K562 (cell line): ENCODE measurements around the gene AIFM1. TPM values are rescaled to one million over a fixed set of nuclear protein-coding genes. Genes with fewer than 3 reads are reported as not detected.

Source experiments
- ASH1L ChIP-seq: fragments of 450-650 bp; IDR thresholded peaks from 2 replicates; pipeline ENCODE4 v1.6.1; 2018; ENCODE audit warnings: borderline replicate concordance, mild to moderate bottlenecking, low read depth; ENCODE audit not compliant: partially characterized antibody
- CCNT2 ChIP-seq: IDR thresholded peaks from 2 replicates; pipeline ENCODE4 v1.6.1; 2011; ENCODE audit warnings: borderline replicate concordance, low read depth, mild to moderate bottlenecking, moderate library complexity, mixed read lengths, low read length; ENCODE audit not compliant: insufficient read length; ENCODE audit errors: extremely low read depth
- DNMT1 ChIP-seq: fragments of 450-650 bp; IDR thresholded peaks from 2 replicates; pipeline ENCODE4 v1.6.1; 2016; ENCODE audit warnings: antibody characterized with exemption, mild to moderate bottlenecking
- FOXM1 ChIP-seq, 2 experiments: fragments of 450-650 bp in 1 of 2; sonication (generic) in 1 of 2; formaldehyde crosslinking in 1 of 2; IDR thresholded peaks; 2 replicates each; pipeline versions ENCODE4 v1.6.1 to v1.9.0; 2017 to 2022; ENCODE audit warnings: low read depth in 2 of 2, mild to moderate bottlenecking in 2 of 2, missing genetic modification reagents in 1 of 2, moderate library complexity in 1 of 2
- HMG20A ChIP-seq: fragments of 450-650 bp; formaldehyde crosslinking; conservative IDR thresholded peaks from 2 replicates; pipeline ENCODE4 v1.4.0; 2020; ENCODE audit warnings: mild to moderate bottlenecking, mixed read lengths
- HNRNPH1 ChIP-seq: fragments of 200-400 bp; formaldehyde crosslinking; optimal IDR thresholded peaks from 2 replicates; pipeline ENCODE3; 2017; ENCODE audit warnings: low read depth, mild to moderate bottlenecking, low read length, moderate library complexity
- LARP7 ChIP-seq: fragments of 450-650 bp; IDR thresholded peaks from 2 replicates; pipeline ENCODE4 v1.6.1; 2016
- MAFK ChIP-seq: IDR thresholded peaks from 2 replicates; pipeline ENCODE4 v1.6.1; 2011; ENCODE audit warnings: low read length, improper control_type of control experiment
- MNT ChIP-seq, 2 experiments: fragments of 450-650 bp; conservative IDR thresholded peaks; 2 replicates each; pipeline ENCODE4 v1.6.1; 2017; ENCODE audit warnings: mild to moderate bottlenecking in 2 of 2, moderate library complexity in 2 of 2
- NCOA4 ChIP-seq: fragments of 450-650 bp; IDR thresholded peaks from 2 replicates; pipeline ENCODE4 v1.6.1; 2018; ENCODE audit warnings: mild to moderate bottlenecking; ENCODE audit not compliant: partially characterized antibody
- NRF1 ChIP-seq, 2 experiments: fragments of 450-650 bp; IDR thresholded peaks in 1 of 2; conservative IDR thresholded peaks in 1 of 2; 2 replicates each; pipeline ENCODE4 v1.6.1; 2014; ENCODE audit warnings: mild to moderate bottlenecking in 2 of 2
- SP2 ChIP-seq: IDR thresholded peaks from 2 replicates; pipeline ENCODE4 v1.6.1; 2011; ENCODE audit warnings: mild to moderate bottlenecking, low read depth, low read length, moderate library complexity; ENCODE audit not compliant: poor library complexity, severe bottlenecking; ENCODE audit errors: extremely low read depth
- SRSF3 ChIP-seq: fragments of 200-400 bp; formaldehyde crosslinking; IDR thresholded peaks from 2 replicates; pipeline ENCODE4 v1.6.1; 2016; ENCODE audit warnings: mild to moderate bottlenecking, low read length, moderate library complexity; ENCODE audit not compliant: insufficient read depth
- SRSF7 ChIP-seq: fragments of 200-400 bp; formaldehyde crosslinking; optimal IDR thresholded peaks from 2 replicates; pipeline ENCODE3; 2017; ENCODE audit warnings: mild to moderate bottlenecking, low read depth, low read length
- TEAD1 ChIP-seq, 2 experiments: fragments of 450-650 bp in 1 of 2; sonication (generic) in 1 of 2; formaldehyde crosslinking; IDR thresholded peaks; 2 replicates each; pipeline versions ENCODE4 v1.4.0 to v1.8.0; 2020 to 2022; ENCODE audit warnings: mild to moderate bottlenecking in 2 of 2, missing genetic modification reagents in 1 of 2
- TRIM24 ChIP-seq, 2 experiments: fragments of 450-650 bp; IDR thresholded peaks; 2 replicates each; pipeline ENCODE4 v1.6.1; 2016
- TSC22D4 ChIP-seq: fragments of 450-650 bp; IDR thresholded peaks from 2 replicates; pipeline ENCODE4 v1.6.1; 2016; ENCODE audit warnings: missing genetic modification characterization, missing biosample characterization, control low read depth
- ZNF133 ChIP-seq: fragments of 250-450 bp; sonication (Bioruptor Pico); IDR thresholded peaks from 2 replicates; pipeline ENCODE4 v1.4.0; 2020; ENCODE audit warnings: mild to moderate bottlenecking
- ZNF174 ChIP-seq: fragments of 250-450 bp; sonication (Bioruptor Pico); IDR thresholded peaks from 2 replicates; pipeline ENCODE4 v1.4.0; 2020; ENCODE audit warnings: mild to moderate bottlenecking
- ZNF175 ChIP-seq: fragments of 200-800 bp; sonication (Bioruptor generic); IDR thresholded peaks from 2 replicates; pipeline ENCODE4 v1.6.1; 2016; ENCODE audit warnings: low read depth, mild to moderate bottlenecking, missing genetic modification characterization, missing compliant biosample characterization
- ZNF586 ChIP-seq: fragments of 450-650 bp; formaldehyde crosslinking; conservative IDR thresholded peaks from 2 replicates; pipeline ENCODE4 v1.4.0; 2020; ENCODE audit warnings: mild to moderate bottlenecking, moderate library complexity
- ZNF830 ChIP-seq: fragments of 250-450 bp; sonication (Bioruptor Pico); IDR thresholded peaks from 2 replicates; pipeline ENCODE4 v1.5.0; 2021; ENCODE audit warnings: mild to moderate bottlenecking
- polyA plus RNA-seq, 8 experiments: library from polyadenylated mRNA; depleted of rRNA in 4 of 8; stranded (reverse) in 5 of 8; unstranded in 3 of 8; fragments of >200 nt; fragmentation: Nextera tagmentation in 2 of 8; fragmentation: Illumina TruSeq in 1 of 8; extraction: Ambion mirVana in 2 of 8; extraction: Trizol in 1 of 8; gene quantifications; 2 replicates each; pipeline versions ENCODE4 v1.2.1 to v1.2.3, GENCODE V29; 2011 to 2014; ENCODE audit warnings: inconsistent platforms in 1 of 8, missing spikeins in 1 of 8
- total RNA-seq, 7 experiments: library from RNA; depleted of rRNA in 6 of 7; stranded (reverse); fragments of >200 nt in 6 of 7; fragmentation: Illumina TruSeq in 2 of 7; extraction: Trizol in 2 of 7; gene quantifications; 2 replicates each; pipeline versions ENCODE4 v1.2.1 to v1.2.3, GENCODE V29; 2011 to 2021; ENCODE audit warnings: low replicate concordance in 1 of 7
- TF ChIP-seq, protein P1 (sequence below): fragments of 250-450 bp; sonication (Bioruptor Pico); IDR thresholded peaks from 2 replicates; pipeline ENCODE4 v1.6.1; 2021; ENCODE audit warnings: mild to moderate bottlenecking
- TF ChIP-seq, protein P2 (sequence below): fragments of 250-450 bp; sonication (Bioruptor Pico); IDR thresholded peaks from 2 replicates; pipeline ENCODE4 v1.8.0; 2022; ENCODE audit warnings: moderate library complexity, mild to moderate bottlenecking, inconsistent platforms
- TF ChIP-seq, protein P3 (sequence below): fragments of 250-450 bp; sonication (Bioruptor Pico); IDR thresholded peaks from 2 replicates; pipeline ENCODE4 v1.9.0; 2021; ENCODE audit warnings: mild to moderate bottlenecking

The AIFM1 gene
- total and polyA plus RNA-seq, 9 of the 15 experiments (the other 6 are each of a cell fraction or from before 2014, with no cell fraction given), result 51.0 to 117 (median 91.2) TPM

DNA sequence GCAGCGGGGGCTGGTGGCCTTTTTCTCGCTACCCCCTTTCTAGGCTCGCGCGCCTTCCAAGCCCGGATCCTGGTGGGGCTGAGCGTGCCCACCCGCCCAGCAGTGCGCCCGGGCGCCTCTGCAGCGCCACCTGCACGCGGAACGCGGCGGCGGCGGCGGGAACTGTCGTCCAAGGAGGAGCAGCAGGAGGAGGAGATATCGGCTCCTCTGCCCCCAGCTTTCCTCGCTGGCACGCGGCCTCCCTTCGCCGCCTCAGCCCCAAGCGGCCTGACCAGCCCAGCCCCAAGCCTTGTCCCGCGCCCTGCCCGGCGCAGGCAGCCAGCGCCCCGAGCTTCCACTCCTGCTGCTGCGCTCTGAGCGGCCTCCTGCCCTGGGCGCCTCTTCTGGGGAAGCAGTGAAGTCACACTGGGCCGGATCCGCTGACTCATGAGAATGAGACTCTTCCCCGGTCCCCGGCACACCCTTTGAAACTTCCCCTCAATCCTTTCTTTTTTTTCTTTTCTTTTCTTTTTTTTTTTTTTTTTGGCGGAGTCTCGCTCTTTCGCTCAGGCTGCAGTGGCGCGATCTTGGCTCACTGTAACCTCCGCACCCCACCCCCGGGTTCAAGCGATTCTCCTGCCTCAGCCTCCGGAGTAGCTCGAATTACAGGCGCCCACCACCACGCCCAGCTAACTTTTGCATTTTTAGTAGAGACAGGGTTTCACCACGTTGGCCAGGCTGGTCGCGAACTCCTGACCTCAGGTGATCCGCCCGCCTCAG, 44.7 kb downstream of the AIFM1 start (continued):
- no peak for TF ChIP-seq HNRNPH1
- TF ChIP-seq, protein P1, sequence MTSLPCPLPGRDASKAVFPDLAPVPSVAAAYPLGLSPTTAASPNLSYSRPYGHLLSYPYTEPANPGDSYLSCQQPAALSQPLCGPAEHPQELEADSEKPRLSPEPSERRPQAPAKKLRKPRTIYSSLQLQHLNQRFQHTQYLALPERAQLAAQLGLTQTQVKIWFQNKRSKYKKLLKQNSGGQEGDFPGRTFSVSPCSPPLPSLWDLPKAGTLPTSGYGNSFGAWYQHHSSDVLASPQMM (CRISPR knock-in tag), result no peak
- TF ChIP-seq FOXM1 (IDR thresholded peaks at IDR 0.05; ENCODE audit: low read depth), result no peak
- TF ChIP-seq FOXM1 (CRISPR knock-in tag; IDR thresholded peaks at IDR 0.05; ENCODE audit: low read depth), result no peak
- peak; percentile 69 to 73 for TF ChIP-seq NRF1 (conservative IDR thresholded peaks at IDR 0.05 in 1 of 2, IDR thresholded peaks at IDR 0.05 in 1 of 2)
- no peak for TF ChIP-seq ZNF175
- TF ChIP-seq SRSF7, result no peak
- no peak for TF ChIP-seq TSC22D4 (tag)
- no peak for TF ChIP-seq ASH1L
- no peak for TF ChIP-seq SRSF3
- TF ChIP-seq TEAD1 (CRISPR knock-in tag; IDR thresholded peaks at IDR 0.05), result no peak
- no peak for TF ChIP-seq ZNF586 (CRISPR knock-in tag)
- TF ChIP-seq, protein P2, sequence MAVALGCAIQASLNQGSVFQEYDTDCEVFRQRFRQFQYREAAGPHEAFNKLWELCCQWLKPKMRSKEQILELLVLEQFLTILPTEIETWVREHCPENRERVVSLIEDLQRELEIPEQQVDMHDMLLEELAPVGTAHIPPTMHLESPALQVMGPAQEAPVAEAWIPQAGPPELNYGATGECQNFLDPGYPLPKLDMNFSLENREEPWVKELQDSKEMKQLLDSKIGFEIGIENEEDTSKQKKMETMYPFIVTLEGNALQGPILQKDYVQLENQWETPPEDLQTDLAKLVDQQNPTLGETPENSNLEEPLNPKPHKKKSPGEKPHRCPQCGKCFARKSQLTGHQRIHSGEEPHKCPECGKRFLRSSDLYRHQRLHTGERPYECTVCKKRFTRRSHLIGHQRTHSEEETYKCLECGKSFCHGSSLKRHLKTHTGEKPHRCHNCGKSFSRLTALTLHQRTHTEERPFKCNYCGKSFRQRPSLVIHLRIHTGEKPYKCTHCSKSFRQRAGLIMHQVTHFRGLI (CRISPR knock-in tag), result no peak
- peak; percentile 48; the same call in 1 of the 2 replicates for TF ChIP-seq LARP7
- TF ChIP-seq NCOA4, result no peak
- TF ChIP-seq, protein P3, sequence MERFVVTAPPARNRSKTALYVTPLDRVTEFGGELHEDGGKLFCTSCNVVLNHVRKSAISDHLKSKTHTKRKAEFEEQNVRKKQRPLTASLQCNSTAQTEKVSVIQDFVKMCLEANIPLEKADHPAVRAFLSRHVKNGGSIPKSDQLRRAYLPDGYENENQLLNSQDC (CRISPR knock-in tag), result no peak
- peak; percentile 91 for TF ChIP-seq MAFK
- no peak for TF ChIP-seq ZNF133
- no peak for TF ChIP-seq ZNF174
- TF ChIP-seq HMG20A (CRISPR knock-in tag), result no peak
- peak; percentile 60 for TF ChIP-seq CCNT2
- TF ChIP-seq ZNF830 (CRISPR knock-in tag), result no peak
- TF ChIP-seq MNT (conservative IDR thresholded peaks at IDR 0.05), result peak in 1 of 2 experiments; percentile 56; a peak in 1 of 4 replicates
- no peak for TF ChIP-seq DNMT1
- no peak for TF ChIP-seq TRIM24 (IDR thresholded peaks at IDR 0.05)
- no peak for TF ChIP-seq SP2
